ENCODE results near the gene TRMT1L.

GRCh38 chr1:185094761-185095160, 62.0 kb downstream of the TRMT1L start:
- TF ChIP-seq CTCF (IDR thresholded peaks at IDR 0.05) (no peak), POLR2A (IDR thresholded peaks at IDR 0.05) (no peak)
